HG03060 (cell line): ENCODE measurements around the gene HES3.

Experiments used
- ATAC-seq: cut with Tn5 transposase; IDR thresholded peaks from one replicate; pipeline ENCODE4 v1.9.1; 2021; ENCODE audit warnings: low read depth, moderate number of reproducible peaks; ENCODE audit not compliant: unreplicated experiment

The HES3 gene

DNA sequence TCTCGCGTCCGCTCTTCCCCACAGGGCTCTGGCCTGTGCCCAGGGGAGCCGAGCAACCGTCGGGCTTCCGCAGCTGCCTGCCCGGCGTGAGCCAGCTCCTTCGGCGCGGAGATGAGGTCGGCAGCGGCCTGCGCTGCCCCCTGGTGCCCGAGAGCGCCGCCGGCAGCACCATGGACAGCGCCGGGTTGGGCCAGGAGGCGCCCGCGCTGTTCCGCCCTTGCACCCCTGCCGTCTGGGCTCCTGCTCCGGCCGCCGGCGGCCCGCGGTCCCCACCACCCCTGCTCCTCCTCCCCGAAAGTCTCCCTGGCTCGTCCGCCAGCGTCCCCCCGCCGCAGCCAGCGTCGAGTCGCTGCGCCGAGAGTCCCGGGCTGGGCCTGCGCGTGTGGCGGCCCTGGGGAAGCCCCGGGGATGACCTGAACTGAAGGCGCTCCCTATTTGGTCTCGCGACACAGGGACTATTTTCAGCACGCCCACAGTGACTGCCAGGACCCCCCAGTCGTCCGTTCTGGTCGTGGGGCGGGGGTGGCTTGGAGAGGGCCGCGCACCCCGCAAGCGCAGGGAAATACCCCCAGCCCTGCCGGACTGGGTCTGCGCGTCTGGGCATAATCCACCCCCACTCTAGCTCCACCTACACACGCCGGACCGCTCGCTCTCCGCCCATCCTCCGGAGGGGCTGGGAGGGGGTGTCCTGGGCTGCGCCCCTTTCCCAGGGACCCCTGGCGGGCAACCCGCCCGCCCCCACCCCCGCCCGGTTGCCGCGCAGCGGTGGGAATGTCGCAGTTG lies 1.3 kb downstream of the HES3 start:
- no peak for ATAC-seq

GRCh38 chr1:6245869-6246496 lies 2.0 kb downstream of the HES3 start:
- no peak for ATAC-seq

DNA sequence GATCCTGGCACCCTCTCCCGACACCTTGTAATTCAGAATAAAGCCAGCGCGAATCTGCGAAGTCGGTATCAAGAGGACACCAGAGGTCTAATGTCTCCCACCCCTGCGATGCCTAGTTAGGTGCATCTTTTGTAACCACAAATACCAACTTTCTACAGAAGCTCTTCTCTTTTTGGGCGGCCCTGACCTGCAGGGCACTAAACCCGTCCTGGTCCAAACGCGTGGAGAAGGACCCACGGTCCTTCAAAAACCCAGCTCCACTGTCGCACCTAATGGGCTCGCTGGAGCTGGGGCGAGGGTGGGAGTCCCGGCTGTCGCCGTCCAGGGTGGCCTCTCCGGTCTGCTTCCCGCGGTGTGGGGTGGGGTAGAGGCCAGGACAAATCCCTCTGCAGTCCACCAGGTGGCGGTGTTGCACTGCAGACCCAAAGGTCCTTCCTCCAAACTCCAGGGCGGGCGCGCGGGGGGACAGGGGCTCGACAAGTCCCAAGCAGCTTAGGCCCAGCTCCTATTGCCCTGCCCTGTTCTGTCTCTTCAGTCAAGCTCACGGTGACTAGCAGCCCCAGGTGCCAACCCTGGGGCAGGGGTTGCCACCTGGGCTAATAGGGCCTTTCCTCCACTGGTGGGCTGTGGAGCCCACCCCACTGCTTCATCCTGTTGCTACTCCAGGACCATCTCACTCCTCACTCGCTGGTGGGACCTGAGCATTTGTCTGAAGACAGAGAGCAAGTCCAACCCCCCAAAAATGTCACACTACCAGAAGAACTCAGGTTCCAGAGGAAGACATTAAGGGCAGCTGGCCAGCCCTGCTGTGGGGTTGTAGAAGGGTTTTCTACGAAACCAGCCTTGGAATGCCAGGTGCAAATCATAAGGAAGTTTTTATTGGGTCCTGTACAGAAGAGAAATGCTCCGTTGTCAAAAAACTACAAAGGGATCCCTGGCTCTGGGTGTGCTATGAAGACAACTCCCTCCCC lies 2.8 kb downstream of the HES3 start:
- ATAC-seq, result no peak

GRCh38 chr1:6247651-6248050 lies 3.7 kb downstream of the HES3 start:
- no peak for ATAC-seq

DNA sequence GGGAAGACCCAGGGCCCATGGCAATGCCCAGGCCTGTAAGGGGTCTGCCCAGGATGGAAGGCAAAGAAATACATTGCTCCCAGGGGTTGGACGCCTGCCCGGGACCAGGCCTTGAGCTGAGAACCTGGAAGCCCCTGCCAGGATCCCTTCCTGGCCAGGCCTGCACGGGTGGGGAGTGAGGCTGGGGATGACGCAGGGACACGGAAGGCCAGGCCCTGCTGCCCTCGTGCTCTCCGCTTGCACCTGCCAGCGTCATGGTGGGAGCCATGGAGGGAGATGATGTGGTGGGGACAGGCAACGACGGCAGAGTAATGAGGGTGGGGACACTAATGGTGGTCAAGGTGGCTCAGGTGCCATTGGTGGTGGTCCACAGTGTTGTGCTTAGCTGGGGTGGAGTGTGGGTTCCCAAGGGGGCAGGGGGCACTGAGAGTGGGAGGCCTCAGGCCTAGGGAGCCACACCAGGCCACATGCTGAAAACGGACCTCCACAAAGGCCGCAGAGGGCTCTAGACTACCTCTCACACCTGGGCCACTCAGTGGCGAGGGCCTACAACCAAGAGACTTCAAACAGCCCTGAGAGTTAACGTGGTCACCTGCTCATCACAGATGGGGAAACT lies 4.3 kb downstream of the HES3 start:
- no peak for ATAC-seq

- no peak for ATAC-seq
These were observed 5.2 kb downstream of the HES3 start for GRCh38 chr1:6248932-6249738.

DNA sequence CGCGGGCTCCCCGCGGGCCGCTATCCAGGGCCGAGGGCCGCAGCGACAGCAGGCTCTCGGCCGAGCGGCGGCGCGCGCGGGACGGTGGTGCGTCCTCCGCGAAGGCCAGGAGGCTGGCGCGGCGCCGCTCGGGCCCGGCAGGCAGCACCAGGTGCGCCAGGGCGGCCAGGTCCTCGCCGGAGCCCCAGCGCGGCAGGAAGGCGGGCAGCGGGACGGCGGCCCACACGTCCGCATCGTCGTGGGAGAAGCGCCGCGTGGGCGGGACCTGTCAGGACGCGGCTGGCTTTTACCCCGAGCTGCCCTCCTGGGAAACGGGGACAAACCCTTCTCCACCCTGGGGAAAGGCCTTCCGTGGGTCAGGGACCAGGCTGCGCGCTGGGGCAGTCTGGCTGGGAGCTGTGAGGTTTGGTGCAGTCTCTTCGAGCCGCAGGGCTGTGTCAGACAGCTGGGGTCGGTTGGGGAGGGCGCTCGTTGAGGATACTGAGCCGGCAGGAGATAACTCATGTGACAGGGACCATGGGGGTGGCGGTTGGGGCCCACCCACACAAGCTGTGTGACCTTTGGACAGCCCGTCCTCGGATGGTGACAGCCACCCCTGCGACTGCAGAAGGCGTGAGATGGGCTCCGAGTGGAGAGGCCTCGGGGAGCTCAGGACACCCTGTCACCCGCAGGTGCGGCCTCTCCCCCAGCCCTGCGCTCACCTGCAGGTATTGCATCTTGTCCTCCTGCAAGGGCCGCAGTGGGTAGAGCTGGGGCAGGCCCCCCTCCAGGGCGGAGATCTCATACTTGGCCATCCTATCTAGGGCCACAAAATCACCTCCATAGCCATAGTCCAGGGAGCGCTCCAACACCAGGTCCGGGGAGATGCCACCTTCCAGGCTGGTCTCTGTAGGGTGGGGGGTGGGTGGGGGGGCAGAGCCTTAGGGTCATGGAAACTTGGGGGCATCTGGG lies 6.0 kb downstream of the HES3 start:
- ATAC-seq, result no peak

- ATAC-seq, result no peak
These were observed 7.3 kb downstream of the HES3 start for GRCh38 chr1:6251233-6251632.

DNA sequence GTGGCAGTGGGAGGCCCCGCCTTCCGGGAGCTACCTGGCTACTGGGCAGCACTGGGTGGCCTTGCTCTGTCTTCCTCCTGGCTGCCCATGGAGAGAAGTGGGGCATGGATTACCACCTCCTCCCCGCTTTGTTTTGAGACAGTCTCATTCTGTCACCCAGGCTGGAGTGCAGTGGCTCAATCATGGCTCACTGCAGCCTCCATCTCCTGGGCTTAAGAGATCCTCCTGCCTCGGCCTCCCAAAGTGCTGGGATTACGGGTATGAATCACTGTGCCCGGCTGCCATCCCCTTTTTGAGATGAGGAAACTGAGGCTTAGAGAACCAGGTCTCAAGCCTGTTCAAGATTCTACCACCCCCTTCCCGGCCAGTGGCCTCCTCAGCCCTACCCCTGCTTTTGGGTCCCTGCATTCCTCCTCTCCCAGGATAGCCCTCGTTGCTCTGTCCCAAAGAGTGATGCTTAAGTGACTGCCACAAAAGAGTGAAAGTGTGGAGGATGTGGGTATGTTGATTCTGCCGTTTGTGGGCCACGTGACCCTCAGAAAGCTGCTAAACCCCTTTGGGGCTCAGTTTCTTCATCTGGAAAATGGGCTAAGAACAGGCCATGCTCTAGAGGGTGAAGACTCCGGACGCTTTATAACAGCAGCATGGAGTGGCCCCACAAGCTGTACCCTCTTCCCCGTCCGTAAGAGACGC lies 7.8 kb downstream of the HES3 start:
- ATAC-seq, result no peak

DNA sequence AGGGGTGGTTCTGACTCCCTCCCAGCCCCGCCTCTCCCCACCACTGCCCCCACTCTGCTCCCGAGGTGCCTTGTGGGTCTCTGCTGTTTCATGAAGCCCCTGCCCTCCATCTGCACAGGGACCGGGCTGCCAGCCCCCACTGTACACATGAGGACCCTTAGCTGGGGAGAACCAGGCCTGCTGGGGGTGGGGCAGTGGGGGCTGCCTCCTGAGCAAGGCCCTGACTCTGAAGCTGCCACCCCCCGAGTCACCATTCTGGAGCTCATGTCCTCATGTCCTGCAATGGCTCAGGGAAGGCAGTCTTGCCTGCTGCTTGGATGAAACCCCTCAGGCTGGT lies 8.4 kb downstream of the HES3 start:
- no peak for ATAC-seq

DNA sequence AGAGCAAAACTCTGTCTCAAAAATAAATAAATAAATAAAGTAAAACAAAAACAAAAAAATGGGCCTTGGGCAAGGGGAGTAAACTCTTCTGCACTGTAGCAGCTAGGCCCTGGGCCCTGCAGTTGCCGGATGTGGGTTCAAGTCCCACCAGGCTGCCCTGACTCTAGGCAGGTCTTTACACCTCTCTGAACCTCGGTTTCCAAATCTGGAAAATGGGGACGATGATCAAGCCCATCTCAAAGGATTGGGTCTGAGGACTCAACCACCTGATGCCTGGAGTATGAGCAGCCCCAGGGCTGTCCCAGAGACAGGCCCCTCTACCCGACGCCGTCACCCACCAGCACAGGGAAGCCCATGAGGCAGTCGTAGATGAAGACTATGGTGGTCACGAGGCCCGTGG lies 9.4 kb downstream of the HES3 start:
- ATAC-seq, result no peak

DNA sequence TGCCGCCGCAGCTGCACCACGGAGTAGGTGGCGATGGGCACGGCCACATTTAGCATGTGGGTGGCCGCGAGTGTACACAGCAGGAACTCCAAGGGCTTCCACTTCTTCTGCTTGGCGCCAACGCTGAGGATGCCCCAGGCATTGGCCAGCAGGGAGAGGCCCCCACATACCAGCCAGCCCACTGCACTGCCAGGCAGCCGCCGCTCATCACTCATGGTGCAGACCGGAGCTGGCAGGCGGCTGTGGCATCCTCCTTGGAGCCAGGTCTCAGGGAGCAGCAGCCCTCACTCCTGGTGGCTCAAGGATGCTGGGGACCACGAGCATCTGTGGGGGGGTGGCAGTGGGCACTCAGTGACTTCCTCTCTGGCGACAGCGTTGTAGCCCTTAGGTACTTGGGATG lies 10.7 kb downstream of the HES3 start:
- ATAC-seq, result no peak

- no peak for ATAC-seq
These were observed 12.7 kb downstream of the HES3 start for GRCh38 chr1:6256645-6257044.

DNA sequence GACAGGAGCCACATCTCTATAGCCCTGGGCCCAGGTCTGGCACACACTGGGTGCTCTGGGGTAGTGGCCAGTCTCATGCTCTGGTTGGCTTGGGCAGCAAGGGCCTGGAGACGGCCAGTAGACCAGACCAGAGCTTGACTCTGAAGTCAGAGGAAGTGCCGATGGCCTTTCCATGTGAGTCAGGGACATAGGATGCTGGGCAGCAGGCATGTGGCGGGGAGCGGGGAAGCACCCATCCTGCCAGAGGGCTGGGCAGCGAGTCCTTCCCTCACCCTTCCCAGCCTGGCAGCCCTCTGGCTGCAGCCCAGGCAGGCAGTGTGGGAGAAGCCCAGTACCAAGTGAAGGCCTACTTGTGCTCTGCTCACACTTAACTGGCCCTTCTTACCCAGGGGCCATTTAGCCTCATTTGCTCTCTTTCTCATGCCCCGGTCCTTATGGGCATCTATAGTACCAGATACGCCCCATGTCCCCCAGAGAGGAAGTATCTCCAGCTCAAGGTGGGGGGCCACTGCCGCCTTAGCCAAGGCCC lies 13.6 kb downstream of the HES3 start:
- no peak for ATAC-seq

GRCh38 chr1:6258675-6259074 lies 14.7 kb downstream of the HES3 start:
- ATAC-seq, result no peak

DNA sequence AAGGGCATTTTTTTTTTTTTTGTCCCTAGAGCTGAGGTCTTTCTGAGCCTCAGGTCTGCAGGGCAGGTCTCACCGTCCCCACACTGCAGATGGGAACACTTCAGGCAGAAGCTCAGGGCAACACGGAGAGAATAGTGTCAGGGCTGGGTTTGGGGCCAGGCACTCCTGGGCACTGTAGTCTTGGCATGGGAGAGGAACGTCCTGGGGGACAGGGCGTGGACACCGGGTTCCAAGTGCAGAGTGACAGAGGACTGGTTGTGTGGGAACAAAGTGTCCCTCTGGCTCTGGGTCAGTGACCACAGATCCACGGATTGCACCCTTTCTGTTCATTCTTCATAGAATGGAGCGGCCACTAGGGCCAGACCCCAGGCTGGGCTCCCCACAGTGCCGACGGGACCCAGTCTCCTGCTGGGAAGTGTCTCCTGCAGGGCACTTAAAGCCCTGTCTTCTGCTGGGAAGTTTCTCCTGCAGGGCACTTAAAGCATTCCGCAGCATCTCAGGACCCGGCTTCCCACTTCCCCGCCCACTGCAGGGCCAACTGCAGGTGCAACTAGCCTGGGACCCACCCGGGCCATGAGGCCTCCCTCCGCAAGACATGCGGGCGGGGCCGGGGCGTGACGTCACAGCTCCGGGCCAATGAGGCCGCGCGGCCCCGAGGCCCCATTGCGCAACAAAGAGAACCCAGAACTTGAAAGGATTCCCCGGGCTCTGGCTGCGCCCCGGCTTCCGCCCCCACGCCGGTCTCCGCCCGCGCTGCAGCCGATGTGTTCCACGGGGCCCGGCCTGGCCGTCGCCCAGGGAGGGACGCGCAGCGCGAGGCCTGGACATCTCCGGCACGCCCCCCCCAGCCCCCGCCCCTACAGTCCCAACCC lies 15.7 kb downstream of the HES3 start:
- no peak for ATAC-seq

DNA sequence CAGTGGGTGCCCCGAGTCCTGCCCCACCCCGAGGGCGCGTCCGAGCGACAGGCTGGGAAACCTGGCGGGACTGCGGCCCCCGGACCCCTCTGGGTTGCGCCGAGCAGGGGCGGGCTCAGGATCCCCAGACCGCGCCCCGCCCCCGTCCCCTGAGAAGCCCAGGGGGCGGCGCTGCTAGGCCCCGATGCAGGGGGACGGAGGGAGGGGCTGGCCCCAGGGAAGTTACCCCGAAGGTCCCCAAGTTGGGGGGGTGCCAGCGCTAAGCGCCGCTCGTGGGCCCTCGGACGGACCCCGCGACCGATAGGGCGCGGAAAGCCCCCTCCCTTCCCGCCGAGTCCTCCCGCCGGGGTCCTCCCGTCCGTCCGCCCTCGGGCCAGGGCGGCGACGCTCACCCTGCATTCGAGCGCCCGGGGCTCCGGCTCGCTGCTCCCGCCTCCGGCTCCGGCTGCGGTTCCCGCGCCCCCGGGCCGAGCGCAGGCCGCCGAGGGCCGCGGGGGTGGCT lies 16.5 kb downstream of the HES3 start:
- ATAC-seq, result no peak
